KMS-11 (cell line): ENCODE data around the gene LY6G6D.

Experiments used
- H2AFZ ChIP-seq: fragments of 200-600 bp; sonication (generic); 2 replicates; pipeline ENCODE4 v1.6.1; 2016; ENCODE audit warnings: antibody characterized with exemption, mixed run types, low read depth
- H3K27ac ChIP-seq: fragments of 200-600 bp; sonication (generic); 2 replicates; pipeline ENCODE4 v1.6.1; 2016; ENCODE audit warnings: mild to moderate bottlenecking, mixed run types
- H3K27me3 ChIP-seq: fragments of 200-600 bp; sonication (generic); 2 replicates; pipeline ENCODE4 v1.6.1; 2017; ENCODE audit warnings: mild to moderate bottlenecking, low read depth, mixed run types, moderate library complexity; ENCODE audit not compliant: insufficient read depth
- H3K36me3 ChIP-seq: fragments of 200-600 bp; sonication (generic); 2 replicates; pipeline ENCODE4 v1.6.1; 2017; ENCODE audit warnings: mild to moderate bottlenecking, mixed run types; ENCODE audit not compliant: insufficient read depth
- H3K4me1 ChIP-seq: fragments of 200-600 bp; sonication (generic); 2 replicates; pipeline ENCODE4 v1.6.1; 2016; ENCODE audit warnings: mild to moderate bottlenecking, low read depth, mixed run types; ENCODE audit not compliant: poor library complexity, severe bottlenecking
- H3K4me2 ChIP-seq: fragments of 200-600 bp; sonication (generic); 2 replicates; pipeline ENCODE4 v1.7.0; 2016; ENCODE audit warnings: mild to moderate bottlenecking, mixed run types
- H3K4me3 ChIP-seq: fragments of 200-600 bp; sonication (generic); IDR thresholded peaks from 2 replicates; pipeline ENCODE4 v1.6.1; 2017; ENCODE audit warnings: low read depth, low read length, mixed read lengths; ENCODE audit not compliant: insufficient read depth
- H3K79me2 ChIP-seq: fragments of 200-600 bp; sonication (generic); 2 replicates; pipeline ENCODE4 v1.6.1; 2016; ENCODE audit warnings: low read depth, mixed run types; ENCODE audit not compliant: insufficient read depth
- H3K9ac ChIP-seq: fragments of 200-600 bp; sonication (generic); 2 replicates; pipeline ENCODE4 v1.6.1; 2016; ENCODE audit warnings: mild to moderate bottlenecking, mixed run types
- H4K20me1 ChIP-seq: fragments of 200-600 bp; sonication (generic); 2 replicates; pipeline ENCODE4 v1.6.1; 2016; ENCODE audit warnings: mild to moderate bottlenecking, mixed run types; ENCODE audit not compliant: insufficient read depth
- CTCF ChIP-seq: fragments of 200-600 bp; sonication (generic); conservative IDR thresholded peaks from 2 replicates; pipeline ENCODE4 v1.6.1; 2017; ENCODE audit warnings: low read depth, mild to moderate bottlenecking, antibody characterized with exemption, low read length, moderate library complexity, mixed read lengths

The LY6G6D gene

DNA sequence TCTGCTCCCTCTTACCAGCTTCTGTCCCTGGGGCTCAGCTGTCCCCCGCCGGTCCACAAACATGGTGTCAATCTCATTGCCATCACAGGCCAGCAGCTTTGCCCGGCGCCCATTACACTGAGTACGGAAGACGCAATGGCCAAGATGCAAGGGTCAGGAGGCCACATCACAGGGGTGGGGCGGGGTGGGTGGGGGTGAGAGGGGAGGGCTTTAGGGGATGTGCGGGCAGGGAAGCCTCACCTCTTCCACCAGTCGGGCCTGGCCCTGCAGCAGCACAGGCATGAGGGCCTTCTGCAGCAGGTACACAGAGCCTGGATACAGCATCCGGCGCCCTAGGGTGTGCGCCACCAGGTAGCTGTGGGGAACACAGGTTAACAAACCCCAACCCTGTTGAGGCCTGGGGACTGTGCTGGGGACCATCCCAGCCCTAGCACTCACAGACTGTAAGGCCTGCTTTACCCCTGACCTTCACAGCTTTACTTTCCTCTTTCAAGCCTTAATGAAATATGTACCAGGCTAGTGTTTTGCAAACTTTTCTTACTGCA, 23.5 kb upstream of the LY6G6D start:
- Histone ChIP-seq H3K27ac (no peak overlapping the region), H2AFZ (no peak overlapping the region), H3K4me1 (no peaks in the 10 kb centered on the region), H3K4me2 (no peak overlapping the region), H3K36me3 (no peaks in the 10 kb centered on the region), H4K20me1 (no peaks in the 10 kb centered on the region), H3K4me3 (no peak overlapping the region), H3K27me3 (no peaks in the 10 kb centered on the region), H3K9ac (no peak overlapping the region), H3K79me2 (no peaks in the 10 kb centered on the region)
- no peak for TF ChIP-seq CTCF

DNA sequence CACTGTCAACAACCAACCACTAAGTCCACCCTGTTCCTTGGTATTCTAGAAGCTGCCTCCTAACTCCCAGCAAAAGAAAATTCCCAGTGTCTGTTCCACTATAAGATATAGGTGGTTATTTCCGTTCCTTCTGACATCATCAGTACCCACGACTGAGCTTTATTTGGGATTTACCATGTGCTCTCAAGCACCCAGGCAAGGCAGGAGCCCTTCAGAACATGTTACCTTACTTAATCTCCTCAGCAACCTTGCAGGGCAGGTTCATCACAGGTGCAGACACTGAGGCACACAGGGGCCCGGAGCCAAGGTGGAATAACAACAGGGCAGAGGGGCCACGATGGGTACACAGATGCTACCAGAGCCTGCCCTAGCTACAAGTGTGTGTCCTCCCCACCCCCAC, 22.8 kb upstream of the LY6G6D start:
- no peaks in the 10 kb centered on the region for H3K36me3 ChIP-seq
- H3K4me3 ChIP-seq, result no peak overlapping the region
- H3K27me3 ChIP-seq, result no peaks in the 10 kb centered on the region

DNA sequence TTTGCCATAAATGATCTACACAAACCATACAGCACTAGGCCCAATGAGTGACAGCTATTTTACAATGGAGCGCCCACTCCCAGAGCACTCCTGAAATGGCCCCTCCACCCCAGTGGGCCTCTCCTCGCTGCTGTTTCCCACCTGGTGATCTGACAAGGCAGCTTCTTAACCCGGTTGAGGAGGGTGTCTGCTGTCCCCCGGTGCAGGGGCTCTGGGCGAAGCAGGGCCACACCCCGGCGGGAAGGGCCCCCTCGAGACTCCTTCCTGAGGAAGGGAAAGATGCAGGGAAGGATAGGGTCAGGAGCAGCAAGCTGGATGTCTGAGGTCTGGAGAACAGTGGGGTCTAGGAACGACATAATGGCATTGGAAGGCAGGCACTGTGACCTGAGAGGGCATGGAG, 22.3 kb upstream of the LY6G6D start:
- TF ChIP-seq CTCF, result no peak
- no peaks in the 10 kb centered on the region for H3K36me3 ChIP-seq
- H4K20me1 ChIP-seq, result no peaks in the 10 kb centered on the region
- H3K79me2 ChIP-seq, result no peaks in the 10 kb centered on the region; the same call in 1 of the 2 replicates
- H2AFZ ChIP-seq, result no peak overlapping the region
- no peaks in the 10 kb centered on the region for H3K27me3 ChIP-seq
- H3K27ac ChIP-seq, result no peak overlapping the region
- no peak overlapping the region for H3K4me3 ChIP-seq
- H3K4me2 ChIP-seq, result no peak overlapping the region
- no peak overlapping the region for H3K9ac ChIP-seq
- H3K4me1 ChIP-seq, result peaks cover 8% of the 10 kb centered on the region

More for the DNA sequence above, 22.8 kb upstream of the LY6G6D start:
- Histone ChIP-seq H4K20me1 (no peaks in the 10 kb centered on the region), H2AFZ (no peak overlapping the region), H3K4me1 (peaks cover 2% of the 10 kb centered on the region), H3K27ac (no peak overlapping the region), H3K9ac (no peak overlapping the region), H3K4me2 (no peak overlapping the region), H3K79me2 (no peaks in the 10 kb centered on the region; the same call in 1 of the 2 replicates)
- TF ChIP-seq CTCF, result no peak

GRCh38 chr6:31693535-31693934, 21.6 kb upstream of the LY6G6D start:
- no peak overlapping the region for H3K4me3 ChIP-seq
- H3K27ac ChIP-seq, result no peak overlapping the region
- H3K27me3 ChIP-seq, result no peaks in the 10 kb centered on the region
- peaks cover 14% of the 10 kb centered on the region for H3K4me1 ChIP-seq
- no peaks in the 10 kb centered on the region for H3K36me3 ChIP-seq
- TF ChIP-seq CTCF, result no peak
- H3K79me2 ChIP-seq, result no peaks in the 10 kb centered on the region; the same call in 1 of the 2 replicates
- no peak overlapping the region for H3K4me2 ChIP-seq
- no peaks in the 10 kb centered on the region for H4K20me1 ChIP-seq
- no peak overlapping the region for H3K9ac ChIP-seq
- no peak overlapping the region for H2AFZ ChIP-seq
